ENCODE measurements around the gene PDZD7.

PDZD7 gene

GRCh38 chr10:101062232-101063049 is 31.5 kb upstream of the PDZD7 start:
- peak; percentile 56 for TF ChIP-seq CTCF (IDR thresholded peaks at IDR 0.05; ENCODE audit: low read depth, low read length)
- DNase-seq (ENCODE audit: low read depth, low spot score), result no peak
- in situ Hi-C loops (cut with HindIII; ENCODE audit: low sequenced_read_pairs), result no loop called here
- H3K4me3 ChIP-seq (ENCODE audit: low read depth, low read length), result peak overlapping the region; percentile 67

GRCh38 chr10:101061624-101062231 is 30.8 kb upstream of the PDZD7 start, which contains the start of gene KAZALD1:
TSS of gene KAZALD1 (plus strand) at chr10:101061989. CDS start at chr10:101062593, 604 bp downstream.
- peak; percentile 65 for DNase-seq (ENCODE audit: low read depth, low spot score)
- peak within 1 kb of the TSS; percentile 67 for H3K4me3 ChIP-seq (ENCODE audit: low read depth, low read length)
- in situ Hi-C loops (cut with HindIII; ENCODE audit: low sequenced_read_pairs), result no loop called here
- no peak for TF ChIP-seq CTCF (IDR thresholded peaks at IDR 0.05; ENCODE audit: low read depth, low read length)

- no peak for TF ChIP-seq CTCF (IDR thresholded peaks at IDR 0.05; ENCODE audit: low read depth, low read length)
- in situ Hi-C loops (cut with HindIII; ENCODE audit: low sequenced_read_pairs), result no loop called here
- peak; percentile 93 for DNase-seq (ENCODE audit: low read depth, low spot score)
- H3K4me3 ChIP-seq (ENCODE audit: low read depth, low read length), result peak overlapping the region; percentile 67
These were observed 30.2 kb upstream of the PDZD7 start for GRCh38 chr10:101060951-101061623.

- DNase-seq (ENCODE audit: low read depth, low spot score), result peak; percentile 96
- in situ Hi-C loops (cut with HindIII; ENCODE audit: low sequenced_read_pairs), result no loop called here
- TF ChIP-seq CTCF (IDR thresholded peaks at IDR 0.05; ENCODE audit: low read depth, low read length), result peak; percentile 89
- H3K4me3 ChIP-seq (ENCODE audit: low read depth, low read length), result peak overlapping the region; percentile 67
These were observed 29.4 kb upstream of the PDZD7 start for GRCh38 chr10:101060036-101060950.

- no peak for DNase-seq (ENCODE audit: low read depth, low spot score)
- no peak for TF ChIP-seq CTCF (IDR thresholded peaks at IDR 0.05; ENCODE audit: low read depth, low read length)
These were observed 25.6 kb upstream of the PDZD7 start for GRCh38 chr10:101056365-101057151.

More at GRCh38 chr10:101056365-101057151, 25.6 kb upstream of the PDZD7 start:
- no peak overlapping the region for H3K4me3 ChIP-seq (ENCODE audit: low read depth, low read length)
- in situ Hi-C loops (cut with HindIII; ENCODE audit: low sequenced_read_pairs), result no loop called here

Data from astrocyte of the spinal cord (primary cell).